Measurements from ENCODE around the gene CFAP52. TPM values are rescaled to one million over a fixed set of nuclear protein-coding genes. Genes with fewer than 3 reads are reported as not detected.
"Not testable (repeated sequence)": the region's sequence is repeated elsewhere in the genome, so short reads cannot be mapped to it uniquely, and the experiment has no call there.

The CFAP52 gene
- total RNA-seq, 2 experiments from 2014 or later: not detected

- H3K27me3 Mint-ChIP-seq: no peaks in the 10 kb centered on the region
- intact Hi-C loops (cut with DNase I, micrococcal nuclease): no loop called here
- CTCF ChIA-PET: interaction anchor here (0.5 kb wide), 1 partner anchor 292 kb away, joined by 4 read pairs; no protein-coding TSS in a partner anchor
- POLR2A ChIA-PET: no interaction called here
- no peak overlapping the region for H3K4me3 Mint-ChIP-seq
- H3K36me3 Mint-ChIP-seq (ENCODE audit: low read depth): peaks cover 14% of the 10 kb centered on the region
- H3K27ac Mint-ChIP-seq: no peak overlapping the region
- H3K9me3 Mint-ChIP-seq (ENCODE audit: low read depth): no peaks in the 10 kb centered on the region
- ATAC-seq: no peak
- H3K4me1 Mint-ChIP-seq: peaks cover under 1% of the 10 kb centered on the region
- no peak for DNase-seq
Observed at GRCh38 chr17:9544221-9544620, 32.2 kb upstream of the CFAP52 start.

DNA sequence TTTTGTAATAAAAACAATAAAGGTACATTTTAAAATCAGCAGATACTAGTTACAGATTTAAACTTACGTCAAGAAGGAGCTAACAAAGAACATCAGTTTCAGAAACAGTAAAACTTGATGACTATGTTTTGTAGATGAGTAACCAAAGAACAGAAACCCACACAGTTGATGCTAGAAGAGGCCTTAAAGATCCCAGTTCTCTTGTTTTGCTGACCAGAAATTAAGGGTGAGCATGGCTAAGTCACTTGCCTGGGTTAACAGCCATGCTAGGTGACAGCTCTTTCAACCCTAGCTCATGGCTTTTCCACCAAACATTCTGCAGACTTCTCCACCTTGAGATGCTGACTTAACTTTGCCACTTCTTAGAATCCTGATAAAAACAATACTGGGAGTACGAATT lies 27.2 kb upstream of the CFAP52 start:
- intact Hi-C loops (cut with DNase I, micrococcal nuclease): no loop called here
- ChIA-PET POLR2A (no interaction called here), CTCF (interaction anchor here (0.5 to 1.2 kb wide), 3 partner anchors 20 to 64 kb away, joined by 3 to 4 read pairs (median 4); partner anchors contain the start of gene CFAP52)
- DNase-seq: no peak
- Mint-ChIP-seq H3K36me3 (ENCODE audit: low read depth) (peaks cover 11% of the 10 kb centered on the region), H3K27me3 (no peaks in the 10 kb centered on the region), H3K9me3 (ENCODE audit: low read depth) (no peaks in the 10 kb centered on the region), H3K27ac (no peak overlapping the region), H3K4me3 (no peak overlapping the region), H3K4me1 (peaks cover 6% of the 10 kb centered on the region)
- peak; percentile 80 for ATAC-seq

DNA sequence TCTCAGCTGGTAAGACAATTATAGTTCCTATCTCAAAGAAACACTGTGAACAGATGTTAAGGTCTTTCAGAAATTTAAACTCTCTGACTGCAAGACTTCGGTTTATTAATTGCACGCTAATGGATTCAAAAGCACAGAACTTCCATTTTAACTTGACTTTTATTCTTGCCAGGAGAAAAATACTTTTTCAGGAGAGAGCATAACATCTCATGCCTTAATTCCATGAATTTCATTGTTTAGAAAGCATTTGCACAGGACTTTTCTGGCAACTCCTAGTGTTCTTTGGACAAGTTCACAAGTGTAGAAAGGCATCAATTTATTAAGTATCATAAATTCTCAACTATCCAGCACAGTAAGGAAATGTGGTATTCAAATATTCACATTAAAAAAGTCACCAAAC lies 23.3 kb upstream of the CFAP52 start:
- DNase-seq (no peak), ATAC-seq (no peak)
- ChIA-PET POLR2A (no interaction called here), CTCF (interaction anchor here (0.5 kb wide), 1 partner anchor 202 kb away, joined by 3 read pairs; no protein-coding TSS in a partner anchor)
- intact Hi-C loops (cut with DNase I, micrococcal nuclease): loop anchor here in 1 of 2 experiments (10.0 kb wide), 1 partner anchor 558 kb away; no protein-coding TSS in a partner anchor
- Mint-ChIP-seq H3K4me1 (peaks cover 6% of the 10 kb centered on the region), H3K27ac (no peak overlapping the region), H3K36me3 (ENCODE audit: low read depth) (peaks cover 7% of the 10 kb centered on the region), H3K4me3 (no peak overlapping the region), H3K9me3 (ENCODE audit: low read depth) (no peaks in the 10 kb centered on the region), H3K27me3 (no peaks in the 10 kb centered on the region)

DNA sequence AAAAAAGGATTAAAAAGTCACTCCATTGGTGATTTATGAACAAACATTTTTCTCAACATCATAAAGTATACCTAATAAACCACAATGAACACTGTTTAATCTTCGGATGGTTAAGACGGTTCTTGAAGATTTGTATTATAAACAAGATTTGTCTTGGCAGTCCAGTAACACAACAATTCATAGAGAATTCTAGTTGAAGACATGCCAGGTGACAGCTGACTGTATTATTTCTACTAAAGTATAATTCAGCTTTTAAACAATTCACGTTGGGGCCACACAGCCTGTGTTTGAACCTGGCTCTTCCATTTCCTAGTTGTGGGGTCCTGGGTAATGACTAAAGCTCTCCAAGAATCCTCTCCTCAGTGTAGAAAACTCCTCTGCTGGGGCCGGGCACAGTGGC lies 22.8 kb upstream of the CFAP52 start:
- ChIA-PET POLR2A (no interaction called here), CTCF (interaction anchor here (0.5 to 1.4 kb wide), 2 partner anchors 16 to 202 kb away, joined by 3 read pairs; no protein-coding TSS in a partner anchor)
- no peak overlapping the region for H3K27ac Mint-ChIP-seq
- DNase-seq: no peak
- H3K9me3 Mint-ChIP-seq (ENCODE audit: low read depth): no peaks in the 10 kb centered on the region
- H3K36me3 Mint-ChIP-seq (ENCODE audit: low read depth): peaks cover 7% of the 10 kb centered on the region
- H3K4me1 Mint-ChIP-seq: peaks cover 6% of the 10 kb centered on the region
- ATAC-seq: no peak
- intact Hi-C loops (cut with DNase I, micrococcal nuclease): loop anchor here in 1 of 2 experiments (10.0 kb wide), 1 partner anchor 559 kb away; no protein-coding TSS in a partner anchor
- no peak overlapping the region for H3K4me3 Mint-ChIP-seq
- H3K27me3 Mint-ChIP-seq: no peaks in the 10 kb centered on the region

DNA sequence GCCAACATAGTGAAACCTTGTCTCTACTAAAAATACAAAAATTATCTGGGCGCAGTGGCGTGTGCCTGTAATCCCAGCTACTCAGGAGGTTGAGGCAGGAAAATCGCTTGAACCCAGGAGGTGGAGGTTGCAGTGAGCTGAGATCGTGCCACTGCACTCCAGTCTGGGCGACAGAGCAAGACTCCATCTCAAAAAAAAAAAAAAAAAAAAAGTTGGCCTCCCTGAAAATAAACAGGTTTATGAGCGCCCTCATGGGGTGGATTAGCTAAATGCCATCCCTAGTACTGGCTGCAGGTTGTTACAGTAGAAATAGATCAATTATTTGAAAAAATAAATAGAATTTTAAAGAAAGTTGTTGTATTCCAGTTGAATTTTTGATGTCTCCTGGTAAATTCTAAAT lies 21.7 kb upstream of the CFAP52 start:
- not testable (repeated sequence) for H3K4me3 Mint-ChIP-seq; H3K9me3 Mint-ChIP-seq (ENCODE audit: low read depth); H3K27ac Mint-ChIP-seq; H3K27me3 Mint-ChIP-seq; H3K4me1 Mint-ChIP-seq; H3K36me3 Mint-ChIP-seq (ENCODE audit: low read depth)
- ATAC-seq: peak; percentile 47
- peak; percentile 76 for DNase-seq
- intact Hi-C loops (cut with DNase I, micrococcal nuclease): loop anchor here in 1 of 2 experiments (10.0 kb wide), 1 partner anchor 560 kb away; no protein-coding TSS in a partner anchor
- ChIA-PET POLR2A (interaction anchor here (0.7 kb wide), 1 partner anchor 150 kb away, joined by 7 read pairs; no protein-coding TSS in a partner anchor), CTCF (interaction anchor here (0.6 to 1.6 kb wide), 5 partner anchors 9 to 560 kb away, joined by 3 read pairs; no protein-coding TSS in a partner anchor)

- H3K9me3 Mint-ChIP-seq (ENCODE audit: low read depth): no peaks in the 10 kb centered on the region
- peaks cover 5% of the 10 kb centered on the region for H3K36me3 Mint-ChIP-seq (ENCODE audit: low read depth)
- intact Hi-C loops (cut with DNase I, micrococcal nuclease): loop anchor here in 1 of 2 experiments (10.0 kb wide), 1 partner anchor 562 kb away; no protein-coding TSS in a partner anchor
- H3K4me1 Mint-ChIP-seq: no peaks in the 10 kb centered on the region
- CTCF ChIA-PET: interaction anchor here (1.2 kb wide), 1 partner anchor 20 kb away, joined by 4 read pairs; no protein-coding TSS in a partner anchor
- no peak for DNase-seq
- POLR2A ChIA-PET: no interaction called here
- H3K4me3 Mint-ChIP-seq: no peak overlapping the region
- H3K27ac Mint-ChIP-seq: no peak overlapping the region
- ATAC-seq: no peak
- no peaks in the 10 kb centered on the region for H3K27me3 Mint-ChIP-seq
Observed at GRCh38 chr17:9557161-9557755, 19.2 kb upstream of the CFAP52 start.

DNA sequence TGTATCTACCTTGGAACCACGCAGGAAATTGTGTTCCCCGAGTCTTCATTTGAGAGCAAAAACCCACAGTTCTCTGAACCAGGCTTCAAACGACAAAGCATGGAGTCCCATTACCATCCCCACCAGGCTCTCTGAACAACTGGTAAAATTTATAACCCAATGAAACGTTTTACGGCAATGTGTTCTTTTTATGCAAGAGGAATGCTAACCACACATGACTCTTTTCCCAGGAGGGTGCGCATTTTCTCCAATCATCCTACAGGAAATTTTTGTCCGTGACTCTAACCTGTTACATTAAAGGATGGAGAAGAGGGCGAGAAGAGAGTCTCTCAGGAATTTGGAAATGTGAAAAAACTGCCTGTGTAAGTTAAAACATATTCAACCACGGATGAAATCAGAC lies 18.6 kb upstream of the CFAP52 start:
- H3K4me3 Mint-ChIP-seq: no peak overlapping the region
- peaks cover 5% of the 10 kb centered on the region for H3K36me3 Mint-ChIP-seq (ENCODE audit: low read depth)
- no peak overlapping the region for H3K27ac Mint-ChIP-seq
- intact Hi-C loops (cut with DNase I, micrococcal nuclease): loop anchor here in 1 of 2 experiments (10.0 kb wide), 1 partner anchor 563 kb away; no protein-coding TSS in a partner anchor
- H3K9me3 Mint-ChIP-seq (ENCODE audit: low read depth): no peaks in the 10 kb centered on the region
- no peak for ATAC-seq
- no peak for DNase-seq
- H3K4me1 Mint-ChIP-seq: no peaks in the 10 kb centered on the region
- ChIA-PET POLR2A (no interaction called here), CTCF (interaction anchor here (1.2 kb wide), 1 partner anchor 19 kb away, joined by 4 read pairs; no protein-coding TSS in a partner anchor)
- H3K27me3 Mint-ChIP-seq: no peaks in the 10 kb centered on the region

GRCh38 chr17:9564104-9564503 lies 12.3 kb upstream of the CFAP52 start:
- H3K27ac Mint-ChIP-seq: no peak overlapping the region

DNA sequence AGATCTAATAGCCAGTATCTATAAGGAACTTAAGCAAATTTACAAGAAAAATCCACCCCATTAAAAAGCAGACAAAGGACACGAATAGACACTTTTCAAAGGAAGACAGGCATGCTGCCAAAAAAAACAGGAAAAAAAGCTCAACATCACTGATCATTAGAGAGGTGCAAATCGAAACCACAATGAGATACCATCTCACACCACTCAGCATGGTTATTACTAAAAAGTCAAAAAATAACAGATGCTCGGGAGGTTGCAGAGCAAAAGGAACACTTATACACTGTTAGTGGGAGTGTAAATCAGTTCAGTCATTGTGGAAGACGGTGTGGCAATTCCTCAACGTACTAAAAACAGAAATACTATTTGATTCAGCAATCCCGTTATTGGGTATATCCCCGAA lies 10.4 kb upstream of the CFAP52 start:
- Mint-ChIP-seq H3K4me1 (peaks cover 29% of the 10 kb centered on the region), H3K9me3 (ENCODE audit: low read depth) (no peaks in the 10 kb centered on the region), H3K36me3 (ENCODE audit: low read depth) (peaks cover 34% of the 10 kb centered on the region), H3K27me3 (no peaks in the 10 kb centered on the region), H3K4me3 (no peak overlapping the region), H3K27ac (no peak overlapping the region)
- ATAC-seq (no peak), DNase-seq (no peak)
- POLR2A ChIA-PET: no interaction called here
- CTCF ChIA-PET: interaction anchor here (1.7 kb wide), 1 partner anchor 9 kb away, joined by 6 read pairs; the partner anchor contains the start of gene STX8
- intact Hi-C loops (cut with DNase I, micrococcal nuclease): no loop called here

More at GRCh38 chr17:9564104-9564503, 12.3 kb upstream of the CFAP52 start:
- POLR2A ChIA-PET: no interaction called here
- DNase-seq (no peak), ATAC-seq (no peak)
- Mint-ChIP-seq H3K4me1 (peaks cover 29% of the 10 kb centered on the region), H3K4me3 (no peak overlapping the region), H3K36me3 (ENCODE audit: low read depth) (peaks cover 33% of the 10 kb centered on the region), H3K27me3 (no peaks in the 10 kb centered on the region), H3K9me3 (ENCODE audit: low read depth) (no peaks in the 10 kb centered on the region)
- intact Hi-C loops (cut with DNase I, micrococcal nuclease): no loop called here
- CTCF ChIA-PET: interaction anchor here (0.5 to 0.8 kb wide), 2 partner anchors 9 to 26 kb away, joined by 3 read pairs; no protein-coding TSS in a partner anchor

- CTCF ChIA-PET: interaction anchor here (0.9 kb wide), 1 partner anchor 16 kb away, joined by 3 read pairs; no protein-coding TSS in a partner anchor
- peak overlapping the region; percentile 11 for H3K27ac Mint-ChIP-seq
- peaks cover 34% of the 10 kb centered on the region for H3K36me3 Mint-ChIP-seq (ENCODE audit: low read depth)
- ATAC-seq; DNase-seq; H3K4me3 Mint-ChIP-seq; H3K27me3 Mint-ChIP-seq; POLR2A ChIA-PET; intact Hi-C loops (cut with DNase I, micrococcal nuclease); H3K9me3 Mint-ChIP-seq (ENCODE audit: low read depth): not testable (repeated sequence)
- peaks cover 29% of the 10 kb centered on the region for H3K4me1 Mint-ChIP-seq
Observed at GRCh38 chr17:9566739-9567138, 9.7 kb upstream of the CFAP52 start.

DNA sequence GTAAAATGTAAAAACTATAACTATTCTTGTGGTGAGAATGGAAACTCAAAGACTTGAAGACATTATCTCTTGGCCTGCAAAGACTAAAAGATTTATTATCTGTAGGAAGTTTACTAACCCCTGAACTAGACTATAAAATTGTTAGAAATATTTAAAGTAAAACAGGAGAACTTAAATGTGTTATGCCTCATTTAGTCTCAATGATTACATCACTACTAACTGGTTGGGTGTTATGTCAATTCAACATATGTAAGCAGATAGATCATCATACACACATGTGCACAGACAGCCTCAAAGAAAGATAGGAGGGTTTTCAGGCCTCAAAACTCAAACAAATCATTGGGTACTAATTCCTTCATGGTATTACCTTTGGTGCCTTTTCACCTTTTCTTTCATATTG lies 8.4 kb upstream of the CFAP52 start:
- H3K4me3 Mint-ChIP-seq: no peak overlapping the region
- intact Hi-C loops (cut with DNase I, micrococcal nuclease): no loop called here
- ChIA-PET POLR2A (no interaction called here), CTCF (no interaction called here)
- peaks cover 33% of the 10 kb centered on the region for H3K36me3 Mint-ChIP-seq (ENCODE audit: low read depth)
- DNase-seq: no peak
- no peak overlapping the region for H3K27ac Mint-ChIP-seq
- H3K4me1 Mint-ChIP-seq: peaks cover 29% of the 10 kb centered on the region
- no peaks in the 10 kb centered on the region for H3K27me3 Mint-ChIP-seq
- no peak for ATAC-seq
- peaks cover 1% of the 10 kb centered on the region for H3K9me3 Mint-ChIP-seq (ENCODE audit: low read depth)

Measured in activated CD4-positive, alpha-beta T cell treated with anti-CD3 and anti-CD28 coated beads for 36 hours (primary cell).